PC-3 (cell line): ENCODE data around the gene XPO5. TPM values are rescaled to one million over a fixed set of nuclear protein-coding genes. Genes with fewer than 3 reads are reported as not detected.

Experiments
- ATAC-seq: fragments of 200-7000 bp; cut with Tn5 transposase; 2 replicates; pipeline ENCODE4 v1.9.1; 2020; ENCODE audit warnings: mild to moderate bottlenecking, moderate library complexity
- BruUV-seq: library from RNA; stranded (reverse); fragments of 400-500 nt; replicated peaks from 2 replicates; lab custom pipeline; 2021; lab: Mats Ljungman, UMichigan
- CTCF ChIA-PET: fragments of 300-600 bp; sonication (Branson Sonifier 250); formaldehyde crosslinking; loops from one replicate; lab custom pipeline; 2022; ENCODE audit warnings: antibody characterized with exemption; lab: Charles Lee
- POLR2A ChIA-PET: fragments of 300-600 bp; sonication (Branson Sonifier 250); formaldehyde crosslinking; loops from one replicate; lab custom pipeline; 2022; ENCODE audit warnings: antibody characterized with exemption; ENCODE audit not compliant: unreplicated experiment; lab: Charles Lee
- DNase-seq: peaks from one replicate; pipeline ENCODE4 v3.0.0-alpha.2; 2015
- H2AFZ ChIP-seq: fragments of 300-600 bp; sonication (generic); 2 replicates; pipeline ENCODE4 v1.6.0; 2016; ENCODE audit warnings: antibody characterized with exemption, low read length
- H3F3A ChIP-seq: fragments of 300-600 bp; sonication (generic); one replicate; pipeline ENCODE4 v1.6.0; 2017; ENCODE audit warnings: antibody characterized with exemption, low read length, control low read depth, mild to moderate bottlenecking; ENCODE audit not compliant: unreplicated experiment
- H3K27ac ChIP-seq: fragments of 300-600 bp; sonication (generic); 2 replicates; pipeline ENCODE4 v1.5.1; 2016; ENCODE audit warnings: mild to moderate bottlenecking, low read length
- H3K27me3 ChIP-seq: fragments of 300-600 bp; sonication (generic); 2 replicates; pipeline ENCODE4 v1.6.1; 2016; ENCODE audit warnings: low read length, mixed read lengths
- H3K36me3 ChIP-seq: fragments of 300-600 bp; sonication (generic); 2 replicates; pipeline ENCODE4 v1.6.1; 2016; ENCODE audit warnings: low read depth, mixed run types, low read length, mixed read lengths
- H3K4me1 ChIP-seq: fragments of 300-600 bp; sonication (generic); 2 replicates; pipeline ENCODE4 v1.5.1; 2016; ENCODE audit warnings: low read length; ENCODE audit not compliant: insufficient read depth
- H3K4me2 ChIP-seq: fragments of 300-600 bp; sonication (generic); 2 replicates; pipeline ENCODE4 v1.6.0; 2016; ENCODE audit warnings: low read length
- H3K4me3 ChIP-seq: fragments of 300-600 bp; sonication (generic); 2 replicates; pipeline ENCODE4 v1.5.1; 2016; ENCODE audit warnings: mild to moderate bottlenecking, low read length, mixed read lengths
- H3K79me2 ChIP-seq: fragments of 300-600 bp; sonication (generic); 2 replicates; pipeline ENCODE4 v1.6.1; 2017; ENCODE audit warnings: low read length, mixed read lengths
- H3K9ac ChIP-seq: fragments of 300-600 bp; sonication (generic); 2 replicates; pipeline ENCODE4 v1.6.0; 2016; ENCODE audit warnings: mild to moderate bottlenecking, low read length
- H3K9me2 ChIP-seq: fragments of 300-600 bp; sonication (generic); replicated peaks from 2 replicates; pipeline ENCODE4 v1.6.1; 2016; ENCODE audit warnings: mixed run types, low read length, mixed read lengths
- H3K9me3 ChIP-seq: fragments of 300-600 bp; sonication (generic); 2 replicates; pipeline ENCODE4 v1.6.1; 2016; ENCODE audit warnings: low read length, mixed read lengths
- H4K20me1 ChIP-seq: fragments of 300-600 bp; sonication (generic); 2 replicates; pipeline ENCODE4 v1.6.1; 2016; ENCODE audit warnings: low read length, mixed read lengths
- EZH2 ChIP-seq: fragments of 300-600 bp; sonication (generic); IDR thresholded peaks from one replicate; pipeline ENCODE4 v1.6.1; 2017; ENCODE audit warnings: antibody characterized with exemption, mild to moderate bottlenecking, low read length; ENCODE audit not compliant: unreplicated experiment
- EZH2phosphoT487 ChIP-seq: fragments of 300-600 bp; sonication (generic); IDR thresholded peaks from 2 replicates; pipeline ENCODE4 v1.6.1; 2018; ENCODE audit warnings: mild to moderate bottlenecking, antibody characterized with exemption, low read length, borderline replicate concordance
- intact Hi-C: fragments of 100-400 bp; cut with micrococcal nuclease; formaldehyde crosslinking; loops from 2 replicates; pipeline ENCODE4 v1.9.0; 2023
- total RNA-seq: library from RNA; depleted of rRNA; stranded (reverse); fragments of >200 nt; gene quantifications from 2 replicates; pipeline ENCODE4 v1.2.3, GENCODE V29; 2014
- TF ChIP-seq, protein P1 (sequence below): fragments of 300-600 bp; sonication (generic); conservative IDR thresholded peaks from 2 replicates; pipeline ENCODE4 v1.5.1; 2017; ENCODE audit warnings: antibody characterized with exemption, low read depth, mild to moderate bottlenecking, low read length

Gene XPO5
- total RNA-seq, 1 experiment from 2014 or later, result 42.3 TPM

DNA sequence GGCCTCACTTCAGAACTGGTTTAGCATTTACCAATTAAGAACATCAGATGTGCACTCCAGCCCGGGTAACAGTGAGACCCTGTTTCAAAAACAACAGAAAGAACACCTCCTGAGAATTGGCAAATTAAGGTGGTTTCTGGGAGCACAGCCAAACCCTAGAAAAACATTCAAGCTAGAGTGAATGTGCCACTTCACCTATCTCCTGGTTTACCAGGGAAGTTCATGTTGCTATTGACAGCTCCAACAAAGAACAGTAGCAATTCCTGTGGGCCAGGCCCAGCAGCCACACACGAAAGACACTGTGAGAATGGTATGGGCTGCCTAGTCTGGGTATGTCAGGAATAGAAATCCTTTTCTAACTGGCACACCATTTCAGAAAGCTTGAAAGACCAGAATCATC is 54.0 kb downstream of the XPO5 start:
- Histone ChIP-seq H3K9ac (no peak overlapping the region), H3K4me1 (peaks cover 4% of the 10 kb centered on the region; the same call in 1 of the 2 replicates), H3K36me3 (peaks cover 76% of the 10 kb centered on the region), H3K79me2 (peaks cover 35% of the 10 kb centered on the region), H3K4me2 (no peak overlapping the region), H3F3A (no peaks in the 10 kb centered on the region), H3K27me3 (no peaks in the 10 kb centered on the region), H3K27ac (no peak overlapping the region), H2AFZ (no peak overlapping the region), H4K20me1 (peaks cover 22% of the 10 kb centered on the region), H3K4me3 (no peak overlapping the region), H3K9me2 (no peaks in the 10 kb centered on the region), H3K9me3 (no peaks in the 10 kb centered on the region)
- intact Hi-C loops, result no loop called here
- DNase-seq, result no peak
- no peak for ATAC-seq
- TF ChIP-seq EZH2 (no peak), EZH2phosphoT487 (no peak)
- TF ChIP-seq, protein P1, sequence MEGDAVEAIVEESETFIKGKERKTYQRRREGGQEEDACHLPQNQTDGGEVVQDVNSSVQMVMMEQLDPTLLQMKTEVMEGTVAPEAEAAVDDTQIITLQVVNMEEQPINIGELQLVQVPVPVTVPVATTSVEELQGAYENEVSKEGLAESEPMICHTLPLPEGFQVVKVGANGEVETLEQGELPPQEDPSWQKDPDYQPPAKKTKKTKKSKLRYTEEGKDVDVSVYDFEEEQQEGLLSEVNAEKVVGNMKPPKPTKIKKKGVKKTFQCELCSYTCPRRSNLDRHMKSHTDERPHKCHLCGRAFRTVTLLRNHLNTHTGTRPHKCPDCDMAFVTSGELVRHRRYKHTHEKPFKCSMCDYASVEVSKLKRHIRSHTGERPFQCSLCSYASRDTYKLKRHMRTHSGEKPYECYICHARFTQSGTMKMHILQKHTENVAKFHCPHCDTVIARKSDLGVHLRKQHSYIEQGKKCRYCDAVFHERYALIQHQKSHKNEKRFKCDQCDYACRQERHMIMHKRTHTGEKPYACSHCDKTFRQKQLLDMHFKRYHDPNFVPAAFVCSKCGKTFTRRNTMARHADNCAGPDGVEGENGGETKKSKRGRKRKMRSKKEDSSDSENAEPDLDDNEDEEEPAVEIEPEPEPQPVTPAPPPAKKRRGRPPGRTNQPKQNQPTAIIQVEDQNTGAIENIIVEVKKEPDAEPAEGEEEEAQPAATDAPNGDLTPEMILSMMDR, result no peak
- ChIA-PET CTCF (no interaction called here), POLR2A (interaction anchor here (0.7 kb wide), 1 partner anchor 108 kb away, joined by 3 read pairs; no protein-coding TSS in a partner anchor)
- no TSS peak for BruUV-seq

DNA sequence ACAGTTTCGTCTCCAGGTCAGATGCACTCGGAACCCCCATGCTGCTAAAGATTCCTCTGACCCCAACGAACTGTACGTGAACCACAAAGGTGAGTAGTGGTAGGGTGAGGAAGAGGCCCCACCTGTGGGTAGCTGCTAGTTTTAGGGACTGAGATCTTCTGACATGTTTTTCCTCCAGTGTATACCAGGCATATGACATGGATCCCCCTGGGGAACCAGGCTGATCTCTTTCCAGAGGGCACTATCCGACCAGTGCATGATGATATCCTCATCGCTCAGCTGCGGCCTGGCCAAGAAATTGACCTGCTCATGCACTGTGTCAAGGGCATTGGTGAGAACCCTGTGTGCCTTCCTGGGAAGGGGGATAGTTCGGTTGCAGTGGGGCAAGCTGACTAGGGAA is 55.7 kb downstream of the XPO5 start:
- peaks cover 12% of the 10 kb centered on the region for H3K4me1 ChIP-seq
- ChIA-PET CTCF (no interaction called here), POLR2A (no interaction called here)
- H3K27ac ChIP-seq, result no peak overlapping the region
- H4K20me1 ChIP-seq, result peaks cover 22% of the 10 kb centered on the region
- no peak for TF ChIP-seq EZH2
- no peak for TF ChIP-seq EZH2phosphoT487
- TF ChIP-seq, protein P1, result no peak
- H3K9me3 ChIP-seq, result no peaks in the 10 kb centered on the region
- ATAC-seq (no peak), DNase-seq (no peak)
- no peaks in the 10 kb centered on the region for H3K9me2 ChIP-seq
- intact Hi-C loops, result no loop called here
- no TSS peak for BruUV-seq
- H3K79me2 ChIP-seq, result peaks cover 51% of the 10 kb centered on the region
- H3K4me3 ChIP-seq, result no peak overlapping the region
- no peak overlapping the region for H3K9ac ChIP-seq
- no peak overlapping the region for H3K4me2 ChIP-seq
- peaks cover 58% of the 10 kb centered on the region for H3K36me3 ChIP-seq
- H3F3A ChIP-seq, result no peaks in the 10 kb centered on the region
- H3K27me3 ChIP-seq, result no peaks in the 10 kb centered on the region
- no peak overlapping the region for H2AFZ ChIP-seq

DNA sequence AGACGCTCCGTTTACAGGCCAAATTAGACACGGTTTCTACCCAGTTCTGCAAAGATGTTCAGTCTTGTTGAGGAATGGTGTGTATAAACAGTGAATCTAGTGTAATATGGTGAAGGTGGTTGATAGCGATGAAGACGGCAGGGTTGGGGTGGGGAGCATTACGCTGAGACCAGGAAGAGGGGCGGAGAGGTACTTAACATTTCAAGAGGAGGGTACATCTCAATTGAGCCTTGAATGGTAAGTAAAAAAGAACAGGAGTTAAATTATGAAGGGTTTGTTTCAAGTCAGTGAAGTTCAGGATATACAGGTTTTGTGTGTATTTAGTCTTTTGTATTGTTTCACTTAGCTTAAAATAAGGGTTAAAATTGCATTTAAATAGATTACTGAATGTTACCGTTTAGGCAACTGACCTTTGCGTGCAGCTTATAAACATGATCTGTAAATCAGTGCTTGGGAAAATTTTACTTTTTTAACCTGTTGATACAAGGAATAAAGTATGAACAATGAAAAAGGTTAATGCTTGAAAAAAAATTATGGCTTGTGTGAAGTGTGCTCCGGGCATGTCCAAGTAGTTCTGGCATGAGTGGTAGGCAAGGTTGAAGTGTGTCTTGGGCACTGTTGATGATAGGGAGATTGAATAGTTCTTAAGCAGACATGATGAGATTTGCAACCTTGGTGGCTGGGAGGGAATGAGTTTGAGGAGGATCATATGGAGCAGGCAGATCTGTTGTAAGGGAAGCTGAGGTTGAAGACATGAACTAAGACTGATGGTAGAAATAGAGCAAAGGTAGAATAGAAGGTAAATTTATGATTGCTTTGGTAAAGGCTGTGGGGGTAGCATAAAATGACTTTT is 58.1 kb downstream of the XPO5 start:
- POLR2A ChIA-PET, result no interaction called here
- CTCF ChIA-PET, result no interaction called here
- Histone ChIP-seq H3K79me2 (peaks cover 59% of the 10 kb centered on the region), H3K9ac (peak overlapping the region; percentile 99), H3K4me1 (peaks cover 16% of the 10 kb centered on the region), H3K9me2 (no peaks in the 10 kb centered on the region), H2AFZ (peak overlapping the region; percentile 27), H3K27ac (peak overlapping the region; percentile 51), H3K4me2 (peak overlapping the region; percentile 91), H3K4me3 (peak overlapping the region; percentile 98), H3K27me3 (no peaks in the 10 kb centered on the region), H4K20me1 (peaks cover 22% of the 10 kb centered on the region), H3K36me3 (peaks cover 48% of the 10 kb centered on the region), H3K9me3 (no peaks in the 10 kb centered on the region), H3F3A (no peaks in the 10 kb centered on the region)
- no peak for DNase-seq
- intact Hi-C loops, result no loop called here
- no peak for ATAC-seq
- TF ChIP-seq EZH2, result no peak
- TF ChIP-seq, protein P1, result no peak
- no peak for TF ChIP-seq EZH2phosphoT487
- no TSS peak for BruUV-seq
